Endothelial cell of umbilical vein (primary cell): Measurements from ENCODE around the gene KAT6B.

Source experiments
- CTCF ChIP-seq, 2 donors: IDR thresholded peaks; 1 replicate in 1 of 2; 2 replicates in 1 of 2; pipeline ENCODE4 v1.5.1; 2011; ENCODE audit warnings: low read length in 2 of 2, mild to moderate bottlenecking in 2 of 2, moderate library complexity in 2 of 2, control low read depth in 1 of 2, inconsistent platforms in 1 of 2, low read depth in 1 of 2; ENCODE audit not compliant: insufficient read depth in 1 of 2; ENCODE audit errors: extremely low read depth in 1 of 2
- EZH2 ChIP-seq: IDR thresholded peaks from 2 replicates; pipeline ENCODE4 v1.6.1; 2012; ENCODE audit warnings: borderline replicate concordance, low read depth, mild to moderate bottlenecking, moderate library complexity, low read length, inconsistent platforms; ENCODE audit not compliant: severe bottlenecking
- FOS ChIP-seq: IDR thresholded peaks from 2 replicates; pipeline ENCODE4 v1.6.1; 2011; ENCODE audit warnings: mild to moderate bottlenecking, low read length, moderate library complexity, borderline replicate concordance; ENCODE audit not compliant: insufficient read depth
- GATA2 ChIP-seq: IDR thresholded peaks from 2 replicates; pipeline ENCODE4 v1.7.0; 2011; ENCODE audit warnings: low read depth, mild to moderate bottlenecking, moderate library complexity, mixed read lengths, low read length; ENCODE audit not compliant: insufficient read length, insufficient read depth
- JUN ChIP-seq: IDR thresholded peaks from 2 replicates; pipeline ENCODE4 v1.6.1; 2011; ENCODE audit warnings: borderline replicate concordance, low read depth; ENCODE audit not compliant: insufficient read length, insufficient read depth
- MAX ChIP-seq: IDR thresholded peaks from 2 replicates; pipeline ENCODE4 v1.6.1; 2011; ENCODE audit not compliant: insufficient read depth, insufficient read length
- MYC ChIP-seq: IDR thresholded peaks from one replicate; pipeline ENCODE4 v1.6.1; 2011; ENCODE audit warnings: mild to moderate bottlenecking, low read depth, low read length
- POLR2A ChIP-seq: IDR thresholded peaks from 2 replicates; pipeline ENCODE4 v1.6.1; 2012; ENCODE audit warnings: low read depth, mild to moderate bottlenecking, control low read depth, low read length
- POLR2AphosphoS5 ChIP-seq: IDR thresholded peaks from 2 replicates; pipeline ENCODE4 v1.6.1; 2012; ENCODE audit warnings: low read depth, mild to moderate bottlenecking, control low read depth, low read length, moderate library complexity; ENCODE audit not compliant: insufficient read depth

- TF ChIP-seq CTCF (IDR thresholded peaks at IDR 0.05; ENCODE audit: extremely low read depth in 1 of 2, insufficient read depth in 1 of 2, low read depth in 1 of 2, low read length in 2 of 2), result no peak
- no peak for TF ChIP-seq POLR2A
- TF ChIP-seq MAX, result no peak
- TF ChIP-seq POLR2AphosphoS5, result no peak
- no peak for TF ChIP-seq EZH2
- no peak for TF ChIP-seq MYC
- TF ChIP-seq FOS, result no peak
- no peak for TF ChIP-seq GATA2
- no peak for TF ChIP-seq JUN
These were observed 240.9 kb downstream of the KAT6B start for GRCh38 chr10:75067272-75067671.
